ENCODE data around the gene NUP210L.
"Not testable (repeated sequence)": the region's sequence is repeated elsewhere in the genome, so short reads cannot be mapped to it uniquely, and the experiment has no call there.

NUP210L gene

DNA sequence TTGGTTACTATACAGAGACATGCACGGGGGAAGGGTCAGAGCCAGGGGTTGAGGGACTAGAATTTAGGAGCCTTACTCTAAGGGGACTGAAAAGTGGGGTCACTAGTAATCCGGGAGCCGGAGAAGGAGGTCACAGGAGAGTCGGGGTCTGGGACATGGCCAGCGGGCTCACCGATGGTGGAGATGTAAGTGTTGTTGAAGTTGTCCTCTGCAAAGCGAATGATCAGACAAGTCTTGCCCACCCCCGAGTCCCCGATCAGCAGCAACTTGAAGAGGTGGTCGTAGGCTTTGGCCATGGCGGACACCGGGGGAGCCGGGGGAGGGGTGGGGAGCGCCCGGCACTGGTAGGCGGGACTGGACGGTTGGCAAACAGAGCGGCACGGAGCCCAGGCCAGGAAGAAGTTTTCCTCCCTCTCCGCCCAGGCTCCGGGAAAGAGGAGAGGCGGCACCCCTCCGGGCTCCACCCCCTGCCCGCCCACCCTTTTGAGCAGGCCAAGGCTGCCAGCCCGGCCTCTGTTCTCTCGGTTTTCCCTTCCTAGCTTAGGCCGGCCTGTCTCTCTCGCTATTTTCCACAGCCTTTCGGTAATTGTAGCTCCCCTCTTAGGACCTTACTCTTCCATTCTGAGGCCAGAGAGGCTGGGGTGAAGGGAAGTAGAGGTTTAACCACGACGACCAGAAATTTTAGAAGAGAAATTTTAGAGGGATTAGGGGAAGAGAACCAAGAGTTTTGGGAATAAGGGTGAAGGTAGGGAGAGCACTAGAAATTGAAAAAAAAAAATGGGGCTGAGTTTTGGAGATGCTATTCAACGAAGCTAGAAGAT lies 168.7 kb downstream of the NUP210L start, which contains the start of gene RAB13:
RAB13 (minus strand) TSS at position 399 of the 821 bp plus-strand sequence; CDS start at position 296, 103 bp downstream.
- no peaks in the 10 kb centered on the region for H3K27me3 ChIP-seq (ENCODE audit: insufficient read depth, low read length, poor library complexity, severe bottlenecking)
- 0 out of 2 replicates have a peak, but pooled peaks cover 3% of the 10 kb centered on the region for H3F3A ChIP-seq (ENCODE audit: low read depth)
- H2AFZ ChIP-seq (ENCODE audit: low read length): peak within 1 kb of the TSS; percentile 93
- peaks cover 6% of the 10 kb centered on the region for H3K79me2 ChIP-seq (ENCODE audit: insufficient read depth, low read length)
- H3K9me2 ChIP-seq (replicated peaks; ENCODE audit: low read depth, low read length): no peaks in the 10 kb centered on the region
- H3K9me3 ChIP-seq (ENCODE audit: insufficient read depth, low read depth, low read length): no peaks in the 10 kb centered on the region
- peak within 1 kb of the TSS; percentile 96 for H3K4me2 ChIP-seq (ENCODE audit: low read depth, low read length, poor library complexity, severe bottlenecking)
- H3K36me3 ChIP-seq (ENCODE audit: insufficient read depth, low read length): no peaks in the 10 kb centered on the region
- H3K9ac ChIP-seq (ENCODE audit: low read depth, low read length, poor library complexity, severe bottlenecking): peak within 1 kb of the TSS; percentile 78
- TF ChIP-seq, protein P1, sequence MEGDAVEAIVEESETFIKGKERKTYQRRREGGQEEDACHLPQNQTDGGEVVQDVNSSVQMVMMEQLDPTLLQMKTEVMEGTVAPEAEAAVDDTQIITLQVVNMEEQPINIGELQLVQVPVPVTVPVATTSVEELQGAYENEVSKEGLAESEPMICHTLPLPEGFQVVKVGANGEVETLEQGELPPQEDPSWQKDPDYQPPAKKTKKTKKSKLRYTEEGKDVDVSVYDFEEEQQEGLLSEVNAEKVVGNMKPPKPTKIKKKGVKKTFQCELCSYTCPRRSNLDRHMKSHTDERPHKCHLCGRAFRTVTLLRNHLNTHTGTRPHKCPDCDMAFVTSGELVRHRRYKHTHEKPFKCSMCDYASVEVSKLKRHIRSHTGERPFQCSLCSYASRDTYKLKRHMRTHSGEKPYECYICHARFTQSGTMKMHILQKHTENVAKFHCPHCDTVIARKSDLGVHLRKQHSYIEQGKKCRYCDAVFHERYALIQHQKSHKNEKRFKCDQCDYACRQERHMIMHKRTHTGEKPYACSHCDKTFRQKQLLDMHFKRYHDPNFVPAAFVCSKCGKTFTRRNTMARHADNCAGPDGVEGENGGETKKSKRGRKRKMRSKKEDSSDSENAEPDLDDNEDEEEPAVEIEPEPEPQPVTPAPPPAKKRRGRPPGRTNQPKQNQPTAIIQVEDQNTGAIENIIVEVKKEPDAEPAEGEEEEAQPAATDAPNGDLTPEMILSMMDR (conservative IDR thresholded peaks at IDR 0.05; ENCODE audit: low read length): no peak
- no peak for TF ChIP-seq EZH2phosphoT487 (IDR thresholded peaks at IDR 0.05; ENCODE audit: borderline replicate concordance)
- peak within 1 kb of the TSS; percentile 78 for H3K4me3 ChIP-seq (ENCODE audit: low read length, poor library complexity, severe bottlenecking)
- peaks cover 14% of the 10 kb centered on the region for H3K4me1 ChIP-seq (ENCODE audit: insufficient read depth, low read length, poor library complexity, severe bottlenecking)
- H4K20me1 ChIP-seq (ENCODE audit: insufficient read depth, low read length, poor library complexity, severe bottlenecking): peaks cover 4% of the 10 kb centered on the region

DNA sequence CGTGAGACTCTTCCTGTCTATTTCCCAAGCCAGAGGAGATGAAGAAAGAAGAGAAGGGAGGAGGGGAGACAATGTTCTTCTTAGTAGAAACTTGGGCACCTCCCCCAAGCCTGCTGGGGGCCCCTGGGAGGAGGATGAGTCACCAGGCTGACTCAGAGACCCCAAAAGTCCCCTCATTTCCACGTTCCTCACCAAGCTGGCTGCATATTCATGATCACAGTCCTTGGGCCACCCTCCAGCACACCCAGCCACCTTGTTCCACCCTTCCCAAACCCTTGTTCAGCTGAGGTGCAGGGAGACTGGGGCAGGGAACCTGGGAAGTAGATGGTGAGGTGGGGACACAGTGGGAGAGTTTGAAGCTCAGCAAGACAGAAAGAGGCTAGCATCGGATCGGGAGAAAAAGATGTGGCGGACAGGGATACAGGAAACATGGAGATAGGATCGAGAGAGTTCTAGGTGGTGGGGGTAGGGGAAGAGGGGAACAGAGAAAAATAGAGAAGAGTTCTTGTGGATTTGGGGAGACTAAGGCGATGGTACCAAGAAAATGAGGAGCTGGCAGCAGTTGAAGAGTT lies 169.4 kb downstream of the NUP210L start:
- no peak for TF ChIP-seq EZH2phosphoT487 (IDR thresholded peaks at IDR 0.05; ENCODE audit: borderline replicate concordance)
- TF ChIP-seq, protein P1 (conservative IDR thresholded peaks at IDR 0.05; ENCODE audit: low read length): no peak
- Histone ChIP-seq H3K4me2 (ENCODE audit: low read depth, low read length, poor library complexity, severe bottlenecking) (peak overlapping the region; percentile 96), H2AFZ (ENCODE audit: low read length) (peak overlapping the region; percentile 57; the same call in 1 of the 2 replicates)

DNA sequence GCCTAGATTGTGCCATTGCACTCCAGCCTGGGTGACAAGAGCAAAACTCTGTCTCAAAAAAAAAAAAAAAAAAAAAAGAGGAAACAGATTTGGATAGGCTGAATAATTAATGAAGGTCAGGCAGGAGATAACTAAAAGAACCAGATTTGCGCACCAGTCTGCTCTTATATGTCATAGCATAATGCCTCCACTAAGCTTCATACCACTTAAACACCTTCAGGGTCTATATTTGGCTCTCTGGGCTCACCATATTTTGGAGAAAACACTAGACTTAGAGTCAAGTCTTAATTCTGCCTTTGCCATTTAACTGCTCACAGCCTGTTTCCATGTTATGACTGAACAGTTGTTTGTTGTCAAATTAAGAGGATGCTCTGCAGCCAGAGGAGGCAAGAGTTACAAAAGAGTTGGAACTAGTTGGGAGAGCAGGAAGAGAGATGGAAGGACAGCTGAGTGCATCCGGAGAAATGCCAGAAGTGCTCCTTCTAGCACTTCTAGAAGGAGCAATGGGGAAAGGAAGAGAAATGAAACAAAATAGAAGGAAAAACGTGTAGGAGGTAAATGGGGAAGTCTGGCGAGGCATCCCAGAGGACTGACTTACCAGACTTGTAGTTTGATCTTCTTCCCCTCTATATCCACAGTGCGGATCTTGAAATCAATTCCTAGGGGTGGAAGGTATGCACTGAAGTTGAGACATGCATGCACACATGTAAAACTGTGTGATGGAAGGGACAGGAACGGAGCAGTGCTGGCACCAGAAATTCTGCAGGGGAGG lies 170.6 kb downstream of the NUP210L start:
- peak overlapping the region; percentile 78 for H3K9ac ChIP-seq (ENCODE audit: low read depth, low read length, poor library complexity, severe bottlenecking)
- H3K79me2 ChIP-seq (ENCODE audit: insufficient read depth, low read length): no peaks in the 10 kb centered on the region
- TF ChIP-seq EZH2phosphoT487 (IDR thresholded peaks at IDR 0.05; ENCODE audit: borderline replicate concordance): no peak
- TF ChIP-seq, protein P1 (conservative IDR thresholded peaks at IDR 0.05; ENCODE audit: low read length): no peak
- peaks cover 14% of the 10 kb centered on the region for H3K4me1 ChIP-seq (ENCODE audit: insufficient read depth, low read length, poor library complexity, severe bottlenecking)
- H4K20me1 ChIP-seq (ENCODE audit: insufficient read depth, low read length, poor library complexity, severe bottlenecking): no peaks in the 10 kb centered on the region
- H3K9me2 ChIP-seq (replicated peaks; ENCODE audit: low read depth, low read length): no peaks in the 10 kb centered on the region
- H2AFZ ChIP-seq (ENCODE audit: low read length): no peak overlapping the region
- no peaks in the 10 kb centered on the region for H3K27me3 ChIP-seq (ENCODE audit: insufficient read depth, low read length, poor library complexity, severe bottlenecking)
- no peaks in the 10 kb centered on the region for H3K36me3 ChIP-seq (ENCODE audit: insufficient read depth, low read length)
- no peaks in the 10 kb centered on the region for H3K9me3 ChIP-seq (ENCODE audit: insufficient read depth, low read depth, low read length)
- H3K4me2 ChIP-seq (ENCODE audit: low read depth, low read length, poor library complexity, severe bottlenecking): peak overlapping the region; percentile 96
- 0 out of 2 replicates have a peak, but pooled peaks cover 3% of the 10 kb centered on the region for H3F3A ChIP-seq (ENCODE audit: low read depth)
- H3K4me3 ChIP-seq (ENCODE audit: low read length, poor library complexity, severe bottlenecking): no peak overlapping the region

More for the DNA sequence above, 169.4 kb downstream of the NUP210L start:
- no peaks in the 10 kb centered on the region for H3K36me3 ChIP-seq (ENCODE audit: insufficient read depth, low read length)
- peak overlapping the region; percentile 78 for H3K4me3 ChIP-seq (ENCODE audit: low read length, poor library complexity, severe bottlenecking)
- H3K9me3 ChIP-seq (ENCODE audit: insufficient read depth, low read depth, low read length): no peaks in the 10 kb centered on the region
- H3F3A ChIP-seq (ENCODE audit: low read depth): 0 out of 2 replicates have a peak, but pooled peaks cover 3% of the 10 kb centered on the region
- H3K9ac ChIP-seq (ENCODE audit: low read depth, low read length, poor library complexity, severe bottlenecking): peak overlapping the region; percentile 78
- H3K79me2 ChIP-seq (ENCODE audit: insufficient read depth, low read length): no peaks in the 10 kb centered on the region
- H3K4me1 ChIP-seq (ENCODE audit: insufficient read depth, low read length, poor library complexity, severe bottlenecking): peaks cover 14% of the 10 kb centered on the region
- no peaks in the 10 kb centered on the region for H4K20me1 ChIP-seq (ENCODE audit: insufficient read depth, low read length, poor library complexity, severe bottlenecking)
- no peaks in the 10 kb centered on the region for H3K9me2 ChIP-seq (replicated peaks; ENCODE audit: low read depth, low read length)
- no peaks in the 10 kb centered on the region for H3K27me3 ChIP-seq (ENCODE audit: insufficient read depth, low read length, poor library complexity, severe bottlenecking)

DNA sequence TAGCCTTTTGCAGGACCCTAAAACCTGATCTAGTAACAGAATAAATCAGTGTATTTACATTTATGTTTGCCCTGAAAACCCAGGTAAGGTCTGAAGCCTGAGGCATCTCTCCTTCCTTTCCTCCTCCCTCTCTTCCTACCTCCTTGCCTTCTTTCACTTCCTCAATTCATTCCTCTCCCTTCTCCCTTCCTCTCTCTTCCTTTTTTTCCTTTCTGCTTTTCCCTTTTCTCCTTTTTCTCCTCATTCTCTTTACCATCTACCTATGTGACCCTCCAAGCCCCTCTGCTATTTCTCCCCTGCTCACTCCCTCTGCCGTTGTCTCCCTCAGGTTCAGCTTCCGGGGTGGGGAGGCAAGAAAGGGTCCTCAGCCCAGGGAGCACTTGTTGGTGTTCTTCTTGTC lies 173.1 kb downstream of the NUP210L start:
- H3K4me2 ChIP-seq (ENCODE audit: low read depth, low read length, poor library complexity, severe bottlenecking); H3K9ac ChIP-seq (ENCODE audit: low read depth, low read length, poor library complexity, severe bottlenecking); H3K79me2 ChIP-seq (ENCODE audit: insufficient read depth, low read length); H3K36me3 ChIP-seq (ENCODE audit: insufficient read depth, low read length); H2AFZ ChIP-seq (ENCODE audit: low read length); H3K27me3 ChIP-seq (ENCODE audit: insufficient read depth, low read length, poor library complexity, severe bottlenecking); H3K9me3 ChIP-seq (ENCODE audit: insufficient read depth, low read depth, low read length); H4K20me1 ChIP-seq (ENCODE audit: insufficient read depth, low read length, poor library complexity, severe bottlenecking); H3F3A ChIP-seq (ENCODE audit: low read depth); H3K9me2 ChIP-seq (replicated peaks; ENCODE audit: low read depth, low read length); H3K4me3 ChIP-seq (ENCODE audit: low read length, poor library complexity, severe bottlenecking): not testable (repeated sequence)
- peaks cover 21% of the 10 kb centered on the region for H3K4me1 ChIP-seq (ENCODE audit: insufficient read depth, low read length, poor library complexity, severe bottlenecking)
